Measurements from ENCODE around the gene PI4K2B.

- TF ChIP-seq, protein P1, sequence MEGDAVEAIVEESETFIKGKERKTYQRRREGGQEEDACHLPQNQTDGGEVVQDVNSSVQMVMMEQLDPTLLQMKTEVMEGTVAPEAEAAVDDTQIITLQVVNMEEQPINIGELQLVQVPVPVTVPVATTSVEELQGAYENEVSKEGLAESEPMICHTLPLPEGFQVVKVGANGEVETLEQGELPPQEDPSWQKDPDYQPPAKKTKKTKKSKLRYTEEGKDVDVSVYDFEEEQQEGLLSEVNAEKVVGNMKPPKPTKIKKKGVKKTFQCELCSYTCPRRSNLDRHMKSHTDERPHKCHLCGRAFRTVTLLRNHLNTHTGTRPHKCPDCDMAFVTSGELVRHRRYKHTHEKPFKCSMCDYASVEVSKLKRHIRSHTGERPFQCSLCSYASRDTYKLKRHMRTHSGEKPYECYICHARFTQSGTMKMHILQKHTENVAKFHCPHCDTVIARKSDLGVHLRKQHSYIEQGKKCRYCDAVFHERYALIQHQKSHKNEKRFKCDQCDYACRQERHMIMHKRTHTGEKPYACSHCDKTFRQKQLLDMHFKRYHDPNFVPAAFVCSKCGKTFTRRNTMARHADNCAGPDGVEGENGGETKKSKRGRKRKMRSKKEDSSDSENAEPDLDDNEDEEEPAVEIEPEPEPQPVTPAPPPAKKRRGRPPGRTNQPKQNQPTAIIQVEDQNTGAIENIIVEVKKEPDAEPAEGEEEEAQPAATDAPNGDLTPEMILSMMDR (IDR thresholded peaks at IDR 0.05; ENCODE audit: low read depth, low read length): no peak
- TF ChIP-seq POLR2A (IDR thresholded peaks at IDR 0.05; ENCODE audit: extremely low read depth, insufficient read length): no peak
- TF ChIP-seq MAX (IDR thresholded peaks at IDR 0.05; ENCODE audit: low read depth, low read length): no peak
Measured at GRCh38 chr4:25246680-25247611, 13.1 kb downstream of the PI4K2B start.

All from NB4 (cell line).